DOHH2 (cell line): ENCODE measurements around the gene CHRM5.

ENCODE experiments used
- H3F3A ChIP-seq: fragments of 200-600 bp; sonication (generic), shearing (Covaris generic); 2 replicates; pipeline ENCODE4 v1.6.0; 2016; ENCODE audit warnings: antibody characterized with exemption, mild to moderate bottlenecking; ENCODE audit not compliant: control insufficient read depth, insufficient read depth
- H3K27ac ChIP-seq: fragments of 200-600 bp; sonication (generic); 2 replicates; pipeline ENCODE4 v1.5.1; 2014; ENCODE audit warnings: low read depth, mild to moderate bottlenecking, low read length, moderate library complexity
- H3K27me3 ChIP-seq: fragments of 200-600 bp; sonication (generic); 2 replicates; pipeline ENCODE4 v1.6.1; 2014; ENCODE audit warnings: mild to moderate bottlenecking, low read length, mixed read lengths; ENCODE audit not compliant: control insufficient read depth
- H3K36me3 ChIP-seq: fragments of 200-600 bp; sonication (generic); 2 replicates; pipeline ENCODE4 v1.6.1; 2014; ENCODE audit warnings: mild to moderate bottlenecking, low read length, moderate library complexity, mixed read lengths; ENCODE audit not compliant: control insufficient read depth
- H3K4me1 ChIP-seq: fragments of 200-600 bp; sonication (generic); 2 replicates; pipeline ENCODE4 v1.6.1; 2014; ENCODE audit warnings: mild to moderate bottlenecking, low read length, mixed read lengths; ENCODE audit not compliant: control insufficient read depth
- H3K4me2 ChIP-seq: fragments of 200-600 bp; sonication (generic); 2 replicates; pipeline ENCODE4 v1.6.0; 2014; ENCODE audit warnings: mild to moderate bottlenecking, low read length, moderate library complexity
- H3K4me3 ChIP-seq: fragments of 200-600 bp; sonication (generic); 2 replicates; pipeline ENCODE4 v1.5.1; 2014; ENCODE audit warnings: mild to moderate bottlenecking, low read length, mixed read lengths
- H3K79me2 ChIP-seq: fragments of 200-600 bp; sonication (generic); 2 replicates; pipeline ENCODE4 v1.6.1; 2014; ENCODE audit warnings: mild to moderate bottlenecking, low read length, mixed read lengths; ENCODE audit not compliant: control insufficient read depth
- H3K9me2 ChIP-seq: fragments of 200-600 bp; sonication (generic); replicated peaks from 2 replicates; pipeline ENCODE4 v1.6.1; 2014; ENCODE audit warnings: mild to moderate bottlenecking, low read length, mixed read lengths; ENCODE audit not compliant: control insufficient read depth
- H3K9me3 ChIP-seq: fragments of 200-600 bp; sonication (generic); 2 replicates; pipeline ENCODE4 v1.6.1; 2014; ENCODE audit warnings: antibody characterized with exemption, low read length, mixed read lengths; ENCODE audit not compliant: control insufficient read depth, insufficient read depth
- H4K20me1 ChIP-seq: fragments of 200-600 bp; sonication (generic); 2 replicates; pipeline ENCODE4 v1.6.0; 2014; ENCODE audit warnings: low read depth, mild to moderate bottlenecking, antibody characterized with exemption, low read length, moderate library complexity; ENCODE audit not compliant: control insufficient read depth, insufficient read depth
- EZH2phosphoT487 ChIP-seq: fragments of 200-600 bp; sonication (generic); IDR thresholded peaks from 2 replicates; pipeline ENCODE4 v1.6.1; 2017; ENCODE audit warnings: borderline replicate concordance, mild to moderate bottlenecking, antibody characterized with exemption, low read length, moderate library complexity, mixed read lengths
- TF ChIP-seq, protein P1 (sequence below): fragments of 200-600 bp; sonication (generic); IDR thresholded peaks from one replicate; pipeline ENCODE4 v1.5.1; 2014; ENCODE audit warnings: antibody characterized with exemption, mild to moderate bottlenecking, low read depth, low read length; ENCODE audit not compliant: poor library complexity, severe bottlenecking

The CHRM5 gene

DNA sequence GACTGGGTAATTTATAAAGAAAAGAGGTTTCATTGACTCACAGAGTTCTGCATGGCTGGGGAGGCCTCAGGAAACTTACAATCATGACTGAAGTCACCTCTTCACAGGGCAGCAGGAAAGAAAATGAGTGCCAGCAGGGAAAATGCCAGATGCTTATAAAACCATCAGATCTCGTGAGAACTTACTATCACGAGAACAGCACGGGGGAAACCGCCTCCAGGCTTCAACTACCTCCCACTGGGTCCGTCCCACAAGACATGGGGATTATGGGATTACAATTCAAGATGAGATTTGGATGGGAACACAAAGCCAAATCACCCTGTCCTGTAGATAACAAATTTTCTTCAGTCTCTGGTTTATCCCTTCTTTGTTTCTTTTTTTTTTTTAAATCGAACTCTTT is 101.7 kb downstream of the CHRM5 start:
- Histone ChIP-seq H4K20me1 (no peaks in the 10 kb centered on the region), H3K4me2 (no peak overlapping the region), H3K36me3 (no peaks in the 10 kb centered on the region), H3K27me3 (no peaks in the 10 kb centered on the region), H3F3A (no peaks in the 10 kb centered on the region), H3K79me2 (no peaks in the 10 kb centered on the region), H3K4me3 (no peak overlapping the region), H3K27ac (no peak overlapping the region), H3K9me2 (no peaks in the 10 kb centered on the region), H3K9me3 (no peaks in the 10 kb centered on the region), H3K4me1 (peaks cover 11% of the 10 kb centered on the region)
- TF ChIP-seq, protein P1, sequence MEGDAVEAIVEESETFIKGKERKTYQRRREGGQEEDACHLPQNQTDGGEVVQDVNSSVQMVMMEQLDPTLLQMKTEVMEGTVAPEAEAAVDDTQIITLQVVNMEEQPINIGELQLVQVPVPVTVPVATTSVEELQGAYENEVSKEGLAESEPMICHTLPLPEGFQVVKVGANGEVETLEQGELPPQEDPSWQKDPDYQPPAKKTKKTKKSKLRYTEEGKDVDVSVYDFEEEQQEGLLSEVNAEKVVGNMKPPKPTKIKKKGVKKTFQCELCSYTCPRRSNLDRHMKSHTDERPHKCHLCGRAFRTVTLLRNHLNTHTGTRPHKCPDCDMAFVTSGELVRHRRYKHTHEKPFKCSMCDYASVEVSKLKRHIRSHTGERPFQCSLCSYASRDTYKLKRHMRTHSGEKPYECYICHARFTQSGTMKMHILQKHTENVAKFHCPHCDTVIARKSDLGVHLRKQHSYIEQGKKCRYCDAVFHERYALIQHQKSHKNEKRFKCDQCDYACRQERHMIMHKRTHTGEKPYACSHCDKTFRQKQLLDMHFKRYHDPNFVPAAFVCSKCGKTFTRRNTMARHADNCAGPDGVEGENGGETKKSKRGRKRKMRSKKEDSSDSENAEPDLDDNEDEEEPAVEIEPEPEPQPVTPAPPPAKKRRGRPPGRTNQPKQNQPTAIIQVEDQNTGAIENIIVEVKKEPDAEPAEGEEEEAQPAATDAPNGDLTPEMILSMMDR, result no peak
- TF ChIP-seq EZH2phosphoT487, result no peak

DNA sequence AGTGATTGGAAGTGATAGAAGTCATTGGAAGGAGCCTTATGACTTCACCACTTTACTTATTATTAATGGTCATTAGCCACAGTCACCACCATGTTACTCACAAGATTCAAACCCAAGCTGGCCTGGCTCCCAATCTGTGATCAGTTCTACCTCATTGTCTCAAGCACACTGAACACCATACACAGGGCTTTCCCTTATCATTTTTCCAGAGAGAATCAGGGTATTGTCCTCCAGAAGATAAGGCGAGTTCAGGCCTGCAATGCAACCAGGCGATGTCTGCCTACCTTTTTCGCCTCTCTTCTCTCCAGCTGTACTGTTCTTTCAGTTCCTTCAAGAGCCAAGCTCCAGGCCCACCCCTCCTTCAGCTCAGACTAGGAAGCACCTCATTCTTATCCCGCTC is 108.5 kb downstream of the CHRM5 start:
- H3K79me2 ChIP-seq, result no peaks in the 10 kb centered on the region
- no peaks in the 10 kb centered on the region for H3K9me2 ChIP-seq
- no peak overlapping the region for H3K4me2 ChIP-seq
- TF ChIP-seq, protein P1, result no peak
- no peak for TF ChIP-seq EZH2phosphoT487
- no peaks in the 10 kb centered on the region for H3K36me3 ChIP-seq
- no peaks in the 10 kb centered on the region for H3K4me1 ChIP-seq
- H3K27ac ChIP-seq, result no peak overlapping the region
- no peaks in the 10 kb centered on the region for H4K20me1 ChIP-seq
- H3F3A ChIP-seq, result no peaks in the 10 kb centered on the region; the same call in 1 of the 2 replicates
- no peak overlapping the region for H3K4me3 ChIP-seq
- no peaks in the 10 kb centered on the region for H3K27me3 ChIP-seq
- H3K9me3 ChIP-seq, result no peaks in the 10 kb centered on the region

DNA sequence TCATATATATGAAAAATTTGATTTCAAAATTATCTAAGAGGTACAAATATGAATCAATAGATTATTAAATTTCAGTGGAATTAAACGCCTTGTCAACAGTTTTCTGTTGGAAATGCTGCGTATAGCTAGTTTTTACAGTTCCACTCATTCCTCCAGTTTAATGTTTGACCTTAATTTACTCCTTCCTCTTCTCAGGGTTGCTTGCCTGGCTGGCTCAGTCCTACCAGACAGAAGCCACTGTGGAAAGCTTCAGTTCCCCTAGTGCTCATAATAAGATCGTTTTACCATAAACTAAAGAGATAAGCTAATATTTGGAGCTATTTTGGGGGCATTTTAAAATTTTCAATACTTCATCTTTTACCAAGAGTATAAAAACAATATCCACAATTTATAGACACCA is 110.6 kb downstream of the CHRM5 start:
- TF ChIP-seq, protein P1, result no peak
- TF ChIP-seq EZH2phosphoT487, result no peak
- peaks cover 6% of the 10 kb centered on the region for H3K36me3 ChIP-seq
- H3F3A ChIP-seq, result no peaks in the 10 kb centered on the region; the same call in 1 of the 2 replicates
- H3K4me1 ChIP-seq, result no peaks in the 10 kb centered on the region
- no peak overlapping the region for H3K27ac ChIP-seq
- H3K9me3 ChIP-seq, result no peaks in the 10 kb centered on the region
- no peak overlapping the region for H3K4me2 ChIP-seq
- H3K27me3 ChIP-seq, result no peaks in the 10 kb centered on the region
- no peaks in the 10 kb centered on the region for H3K79me2 ChIP-seq
- no peaks in the 10 kb centered on the region for H4K20me1 ChIP-seq
- no peak overlapping the region for H3K4me3 ChIP-seq
- H3K9me2 ChIP-seq, result no peaks in the 10 kb centered on the region
